Measurements from ENCODE around the gene SSC4D.
"Not testable (repeated sequence)": the region's sequence is repeated elsewhere in the genome, so short reads cannot be mapped to it uniquely, and the experiment has no call there.

Gene SSC4D

GRCh38 chr7:76425156-76425555, 15.7 kb upstream of the SSC4D start:
- Histone ChIP-seq H3K79me2 (ENCODE audit: low read length) (no peaks in the 10 kb centered on the region), H3K27me3 (ENCODE audit: low read depth, low read length) (peaks cover 16% of the 10 kb centered on the region), H3K4me1 (ENCODE audit: low read length) (no peaks in the 10 kb centered on the region), H3K4me3 (ENCODE audit: low read length) (no peak overlapping the region), H3K36me3 (replicated peaks; ENCODE audit: low read depth, low read length) (no peaks in the 10 kb centered on the region), H3K27ac (ENCODE audit: low read length) (no peak overlapping the region), H3K9me3 (ENCODE audit: insufficient read depth, low read length) (no peaks in the 10 kb centered on the region), H3K4me2 (ENCODE audit: low read length) (no peak overlapping the region), H3K9ac (ENCODE audit: low read length) (no peak overlapping the region), H4K20me1 (ENCODE audit: insufficient read depth, low read length) (no peaks in the 10 kb centered on the region), H2AFZ (ENCODE audit: low read depth, low read length) (no peak overlapping the region)
- no peak for TF ChIP-seq CTCF (IDR thresholded peaks at IDR 0.05; ENCODE audit: low read depth, low read length)
- no peak for TF ChIP-seq EZH2phosphoT487 (IDR thresholded peaks at IDR 0.05; ENCODE audit: low read depth)

- Histone ChIP-seq H3K9me3 (ENCODE audit: insufficient read depth, low read length) (no peaks in the 10 kb centered on the region), H3K4me2 (ENCODE audit: low read length) (no peak within 1 kb of the TSS), H3K4me1 (ENCODE audit: low read length) (no peaks in the 10 kb centered on the region), H3K27me3 (ENCODE audit: low read depth, low read length) (peaks cover 18% of the 10 kb centered on the region), H3K79me2 (ENCODE audit: low read length) (no peaks in the 10 kb centered on the region), H3K27ac (ENCODE audit: low read length) (no peak within 1 kb of the TSS), H3K4me3 (ENCODE audit: low read length) (no peak within 1 kb of the TSS), H4K20me1 (ENCODE audit: insufficient read depth, low read length) (no peaks in the 10 kb centered on the region), H3K9ac (ENCODE audit: low read length) (no peak within 1 kb of the TSS), H3K36me3 (replicated peaks; ENCODE audit: low read depth, low read length) (no peaks in the 10 kb centered on the region), H2AFZ (ENCODE audit: low read depth, low read length) (no peak within 1 kb of the TSS)
- TF ChIP-seq CTCF (IDR thresholded peaks at IDR 0.05; ENCODE audit: low read depth, low read length) (no peak), EZH2phosphoT487 (IDR thresholded peaks at IDR 0.05; ENCODE audit: low read depth) (no peak)
These were observed 15.1 kb upstream of the SSC4D start, which contains the start of gene ZP3 for GRCh38 chr7:76424413-76425111. Gene ZP3 (plus strand): TSS chr7:76424950. CDS start chr7:76424965, 15 bp downstream.

GRCh38 chr7:76423666-76424412, 14.3 kb upstream of the SSC4D start:
- no peak overlapping the region for H3K9ac ChIP-seq (ENCODE audit: low read length)
- no peaks in the 10 kb centered on the region for H3K4me1 ChIP-seq (ENCODE audit: low read length)
- TF ChIP-seq CTCF (IDR thresholded peaks at IDR 0.05; ENCODE audit: low read depth, low read length) (no peak), EZH2phosphoT487 (IDR thresholded peaks at IDR 0.05; ENCODE audit: low read depth) (no peak)
- H3K36me3 ChIP-seq (replicated peaks; ENCODE audit: low read depth, low read length) = no peaks in the 10 kb centered on the region
- H3K4me3 ChIP-seq (ENCODE audit: low read length) = no peak overlapping the region
- no peaks in the 10 kb centered on the region for H4K20me1 ChIP-seq (ENCODE audit: insufficient read depth, low read length)
- H3K4me2 ChIP-seq (ENCODE audit: low read length) = no peak overlapping the region
- peaks cover 18% of the 10 kb centered on the region for H3K27me3 ChIP-seq (ENCODE audit: low read depth, low read length)
- no peak overlapping the region for H3K27ac ChIP-seq (ENCODE audit: low read length)
- no peaks in the 10 kb centered on the region for H3K9me3 ChIP-seq (ENCODE audit: insufficient read depth, low read length)
- no peak overlapping the region for H2AFZ ChIP-seq (ENCODE audit: low read depth, low read length)
- no peaks in the 10 kb centered on the region for H3K79me2 ChIP-seq (ENCODE audit: low read length)

GRCh38 chr7:76421097-76421496, 11.6 kb upstream of the SSC4D start:
- H3K4me3 ChIP-seq (ENCODE audit: low read length); H3K27ac ChIP-seq (ENCODE audit: low read length); H3K79me2 ChIP-seq (ENCODE audit: low read length); H4K20me1 ChIP-seq (ENCODE audit: insufficient read depth, low read length); H3K4me2 ChIP-seq (ENCODE audit: low read length); H3K36me3 ChIP-seq (replicated peaks; ENCODE audit: low read depth, low read length); H3K9me3 ChIP-seq (ENCODE audit: insufficient read depth, low read length); H3K9ac ChIP-seq (ENCODE audit: low read length); H3K4me1 ChIP-seq (ENCODE audit: low read length); H2AFZ ChIP-seq (ENCODE audit: low read depth, low read length): not testable (repeated sequence)
- H3K27me3 ChIP-seq (ENCODE audit: low read depth, low read length) = peaks cover 18% of the 10 kb centered on the region

GRCh38 chr7:76417654-76418310, 8.3 kb upstream of the SSC4D start:
- H3K9me3 ChIP-seq (ENCODE audit: insufficient read depth, low read length); H3K4me3 ChIP-seq (ENCODE audit: low read length); H3K79me2 ChIP-seq (ENCODE audit: low read length); H3K27ac ChIP-seq (ENCODE audit: low read length); H3K4me2 ChIP-seq (ENCODE audit: low read length); H4K20me1 ChIP-seq (ENCODE audit: insufficient read depth, low read length); H3K4me1 ChIP-seq (ENCODE audit: low read length); H3K9ac ChIP-seq (ENCODE audit: low read length); H2AFZ ChIP-seq (ENCODE audit: low read depth, low read length); H3K36me3 ChIP-seq (replicated peaks; ENCODE audit: low read depth, low read length); H3K27me3 ChIP-seq (ENCODE audit: low read depth, low read length): not testable (repeated sequence)
